Neural progenitor cell (in vitro differentiated cells): ENCODE measurements around the gene GPNMB. TPM values are rescaled to one million over a fixed set of nuclear protein-coding genes. Genes with fewer than 3 reads are reported as not detected.

ENCODE experiments used
- DNase-seq: peaks from one replicate; pipeline ENCODE4 v3.0.0-alpha.2; 2016; ENCODE audit warnings: low spot score
- H2AFZ ChIP-seq: fragments of 200-600 bp; sonication (generic); replicated peaks from 2 replicates; pipeline ENCODE4 v1.6.1; 2016; ENCODE audit warnings: antibody characterized with exemption
- H3F3A ChIP-seq: fragments of 200-600 bp; sonication (generic); 2 replicates; pipeline ENCODE4 v1.6.1; 2016; ENCODE audit warnings: antibody characterized with exemption, low read depth
- H3K27ac ChIP-seq: fragments of 200-600 bp; sonication (generic); 2 replicates; pipeline ENCODE4 v1.5.1; 2016; ENCODE audit warnings: mild to moderate bottlenecking
- H3K27me3 ChIP-seq: fragments of 200-600 bp; sonication (generic); 2 replicates; pipeline ENCODE4 v1.6.1; 2016; ENCODE audit warnings: mild to moderate bottlenecking, moderate library complexity
- H3K36me3 ChIP-seq: fragments of 200-600 bp; sonication (generic); 2 replicates; pipeline ENCODE4 v1.5.1; 2016
- H3K4me1 ChIP-seq: fragments of 200-600 bp; sonication (generic); 2 replicates; pipeline ENCODE4 v1.6.1; 2016; ENCODE audit warnings: mixed run types
- H3K4me2 ChIP-seq: fragments of 200-600 bp; sonication (generic); 2 replicates; pipeline ENCODE4 v1.6.1; 2016
- H3K4me3 ChIP-seq: fragments of 200-600 bp; sonication (generic); 2 replicates; pipeline ENCODE4 v1.5.1; 2016
- H3K79me2 ChIP-seq: fragments of 200-600 bp; sonication (generic); 2 replicates; pipeline ENCODE4 v1.6.1; 2016; ENCODE audit warnings: low read depth
- H3K9ac ChIP-seq: fragments of 200-600 bp; sonication (generic); 2 replicates; pipeline ENCODE4 v1.6.1; 2016
- H3K9me3 ChIP-seq: fragments of 200-600 bp; sonication (generic); 2 replicates; pipeline ENCODE4 v1.5.1; 2016; ENCODE audit warnings: low read depth
- H4K20me1 ChIP-seq: fragments of 200-600 bp; sonication (generic); 2 replicates; pipeline ENCODE4 v1.6.1; 2016; ENCODE audit warnings: low read depth
- H3K27ac Mint-ChIP-seq: 3 replicates; pipeline ENCODE4 v1.8.0; 2021; ENCODE audit warnings: mixed read lengths
- H3K27me3 Mint-ChIP-seq: 2 replicates; pipeline ENCODE4 v1.8.0; 2022; ENCODE audit warnings: low read depth, mild to moderate bottlenecking, inconsistent platforms, moderate library complexity, mixed read lengths; ENCODE audit not compliant: insufficient read depth
- H3K36me3 Mint-ChIP-seq: 3 replicates; pipeline ENCODE4 v1.8.0; 2021; ENCODE audit warnings: mixed read lengths
- H3K4me1 Mint-ChIP-seq: 3 replicates; pipeline ENCODE4 v1.8.0; 2021; ENCODE audit warnings: mixed read lengths
- H3K4me3 Mint-ChIP-seq: 3 replicates; pipeline ENCODE4 v1.8.0; 2021; ENCODE audit warnings: mild to moderate bottlenecking, moderate library complexity, mixed read lengths
- H3K9me3 Mint-ChIP-seq: 3 replicates; pipeline ENCODE4 v1.8.0; 2020; ENCODE audit warnings: mixed read lengths
- CTCF ChIP-seq: fragments of 200-600 bp; sonication (generic); IDR thresholded peaks from 2 replicates; pipeline ENCODE4 v1.5.1; 2017; ENCODE audit warnings: antibody characterized with exemption, mild to moderate bottlenecking
- EZH2 ChIP-seq: fragments of 200-600 bp; sonication (generic); IDR thresholded peaks from 2 replicates; pipeline ENCODE4 v1.6.1; 2017; ENCODE audit warnings: antibody characterized with exemption, mild to moderate bottlenecking, moderate library complexity
- EZH2phosphoT487 ChIP-seq: fragments of 200-600 bp; sonication (generic); IDR thresholded peaks from 2 replicates; pipeline ENCODE4 v1.6.1; 2017; ENCODE audit warnings: antibody characterized with exemption
- total RNA-seq: library from RNA; depleted of rRNA; stranded (reverse); fragments of >200 nt; gene quantifications from 2 replicates; pipeline ENCODE4 v1.2.3, GENCODE V29; 2015; ENCODE audit warnings: low replicate concordance

GPNMB gene
- total RNA-seq, 1 donor from 2014 or later = not detected

GRCh38 chr7:23205577-23205908 lies 41.0 kb upstream of the GPNMB start:
- Histone ChIP-seq H4K20me1 (no peaks in the 10 kb centered on the region), H3K4me3 (no peak overlapping the region), H3K4me2 (no peak overlapping the region), H3K9me3 (no peaks in the 10 kb centered on the region), H2AFZ (no peak overlapping the region), H3K27me3 (no peaks in the 10 kb centered on the region), H3K9ac (no peak overlapping the region), H3K4me1 (no peaks in the 10 kb centered on the region), H3K27ac (no peak overlapping the region), H3K79me2 (no peaks in the 10 kb centered on the region), H3F3A (no peaks in the 10 kb centered on the region), H3K36me3 (no peaks in the 10 kb centered on the region)
- H3K4me1 Mint-ChIP-seq = no peaks in the 10 kb centered on the region
- TF ChIP-seq EZH2phosphoT487 (no peak), CTCF (no peak), EZH2 (no peak)
- H3K4me3 Mint-ChIP-seq = no peak overlapping the region
- no peak for DNase-seq
- no peaks in the 10 kb centered on the region for H3K9me3 Mint-ChIP-seq
- H3K27ac Mint-ChIP-seq = no peak overlapping the region
- H3K36me3 Mint-ChIP-seq = peaks cover 12% of the 10 kb centered on the region
- no peaks in the 10 kb centered on the region for H3K27me3 Mint-ChIP-seq

GRCh38 chr7:23205909-23206767 lies 40.4 kb upstream of the GPNMB start:
- no peak overlapping the region for H3K4me3 Mint-ChIP-seq
- no peak overlapping the region for H2AFZ ChIP-seq

GRCh38 chr7:23207021-23207420 lies 39.6 kb upstream of the GPNMB start:
- Histone ChIP-seq H3K4me1 (no peaks in the 10 kb centered on the region), H3K36me3 (no peaks in the 10 kb centered on the region), H3F3A (no peaks in the 10 kb centered on the region), H3K79me2 (no peaks in the 10 kb centered on the region), H3K4me3 (no peak overlapping the region), H3K9ac (no peak overlapping the region), H4K20me1 (no peaks in the 10 kb centered on the region), H3K27ac (no peak overlapping the region), H3K9me3 (no peaks in the 10 kb centered on the region), H3K27me3 (no peaks in the 10 kb centered on the region), H2AFZ (no peak overlapping the region), H3K4me2 (no peak overlapping the region)
- no peak for DNase-seq
- no peak overlapping the region for H3K4me3 Mint-ChIP-seq
- no peaks in the 10 kb centered on the region for H3K9me3 Mint-ChIP-seq
- no peak for TF ChIP-seq EZH2
- TF ChIP-seq CTCF = no peak
- no peak for TF ChIP-seq EZH2phosphoT487
- no peaks in the 10 kb centered on the region for H3K27me3 Mint-ChIP-seq
- H3K4me1 Mint-ChIP-seq = no peaks in the 10 kb centered on the region
- H3K36me3 Mint-ChIP-seq = peaks cover 9% of the 10 kb centered on the region
- H3K27ac Mint-ChIP-seq = no peak overlapping the region

More at GRCh38 chr7:23205909-23206767, 40.4 kb upstream of the GPNMB start:
- H3K27ac ChIP-seq = no peak overlapping the region
- DNase-seq = no peak
- H3K4me2 ChIP-seq = no peak overlapping the region
- H3F3A ChIP-seq = no peaks in the 10 kb centered on the region
- H3K9ac ChIP-seq = no peak overlapping the region
- Mint-ChIP-seq H3K4me1 (no peaks in the 10 kb centered on the region), H3K9me3 (no peaks in the 10 kb centered on the region), H3K27me3 (no peaks in the 10 kb centered on the region), H3K27ac (no peak overlapping the region), H3K36me3 (peaks cover 12% of the 10 kb centered on the region)
- no peaks in the 10 kb centered on the region for H3K27me3 ChIP-seq
- H3K4me3 ChIP-seq = no peak overlapping the region
- no peaks in the 10 kb centered on the region for H3K36me3 ChIP-seq
- TF ChIP-seq EZH2 = no peak
- TF ChIP-seq EZH2phosphoT487 = no peak
- TF ChIP-seq CTCF = no peak
- no peaks in the 10 kb centered on the region for H3K9me3 ChIP-seq
- H3K4me1 ChIP-seq = no peaks in the 10 kb centered on the region
- H4K20me1 ChIP-seq = no peaks in the 10 kb centered on the region
- H3K79me2 ChIP-seq = no peaks in the 10 kb centered on the region
